Measurements from ENCODE around the gene TMEM252.

- TF ChIP-seq EZH2phosphoT487 (IDR thresholded peaks at IDR 0.05; ENCODE audit: borderline replicate concordance, low read length) (no peak), CTCF (conservative IDR thresholded peaks at IDR 0.05; ENCODE audit: low read depth, low read length) (no peak), EZH2 (IDR thresholded peaks at IDR 0.05; ENCODE audit: low read length, unreplicated experiment) (no peak)
Measured at GRCh38 chr9:68547417-68547816, 6.7 kb upstream of the TMEM252 start.
